ENCODE measurements around the gene ALG8. TPM values are rescaled to one million over a fixed set of nuclear protein-coding genes. Genes with fewer than 3 reads are reported as not detected.
"Not testable (repeated sequence)": the region's sequence is repeated elsewhere in the genome, so short reads cannot be mapped to it uniquely, and the experiment has no call there.

ALG8 gene
- total RNA-seq, 2 donors from 2014 or later, result 25.4 to 30.3 TPM

DNA sequence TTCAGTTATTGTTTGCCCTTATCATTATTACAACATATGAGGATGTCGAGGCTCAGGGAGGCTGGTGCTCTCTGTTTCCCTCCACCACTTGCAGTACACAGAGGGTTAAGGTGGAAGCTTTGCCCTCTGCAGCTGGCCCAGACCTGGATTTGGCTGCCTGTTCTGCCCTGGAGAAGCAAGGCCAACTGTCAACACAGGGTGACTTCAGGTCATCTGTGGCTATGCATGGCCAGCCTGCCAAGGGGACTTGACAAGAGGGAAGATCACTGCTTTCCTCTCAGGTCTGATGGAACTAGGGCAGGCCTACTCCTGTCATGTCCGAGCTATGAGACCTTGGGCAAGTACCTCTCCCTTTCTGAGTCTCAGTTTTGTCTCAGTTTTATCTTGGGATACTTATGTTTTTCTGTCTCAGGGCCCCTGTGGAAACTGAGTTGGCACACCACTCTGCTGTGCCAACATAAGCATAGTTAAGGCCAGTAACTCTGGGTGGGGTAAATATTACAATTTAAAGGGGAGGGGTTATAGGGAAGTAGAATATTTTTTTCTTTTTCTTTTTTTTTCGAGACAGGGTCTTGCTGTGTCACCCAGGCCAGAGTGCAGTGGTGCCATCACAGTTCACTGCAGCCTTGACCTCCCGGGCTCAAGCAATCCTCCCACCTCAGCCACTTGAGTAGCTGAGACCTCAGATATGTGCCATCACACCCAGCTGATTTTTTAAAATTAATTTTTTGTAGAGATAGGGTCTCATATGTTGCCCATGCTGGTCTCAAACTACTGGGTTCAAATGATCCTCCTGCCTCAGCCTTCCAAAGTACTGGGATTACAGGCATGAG, 78.1 kb downstream of the ALG8 start:
- Histone ChIP-seq H3K4me3 (no peak overlapping the region), H3K27me3 (no peaks in the 10 kb centered on the region), H3K27ac (peak overlapping the region; percentile 58 to 77 (median 66)), H3K36me3 (replicated peaks in 1 of 2; ENCODE audit: insufficient read depth in 1 of 2, low read depth in 2 of 2) (no peaks in the 10 kb centered on the region), H3K4me1 (peaks cover 22% of the 10 kb centered on the region), H3K9me3 (no peaks in the 10 kb centered on the region)
- DNase-seq, result peak; percentile 74 to 81 (median 77)
- WGBS, 2 donors, result 21 to 32% methylated on average over 4 of the region's 4 CpGs
- intact Hi-C loops (cut with DNase I), result no loop called here
- TF ChIP-seq, protein P1, sequence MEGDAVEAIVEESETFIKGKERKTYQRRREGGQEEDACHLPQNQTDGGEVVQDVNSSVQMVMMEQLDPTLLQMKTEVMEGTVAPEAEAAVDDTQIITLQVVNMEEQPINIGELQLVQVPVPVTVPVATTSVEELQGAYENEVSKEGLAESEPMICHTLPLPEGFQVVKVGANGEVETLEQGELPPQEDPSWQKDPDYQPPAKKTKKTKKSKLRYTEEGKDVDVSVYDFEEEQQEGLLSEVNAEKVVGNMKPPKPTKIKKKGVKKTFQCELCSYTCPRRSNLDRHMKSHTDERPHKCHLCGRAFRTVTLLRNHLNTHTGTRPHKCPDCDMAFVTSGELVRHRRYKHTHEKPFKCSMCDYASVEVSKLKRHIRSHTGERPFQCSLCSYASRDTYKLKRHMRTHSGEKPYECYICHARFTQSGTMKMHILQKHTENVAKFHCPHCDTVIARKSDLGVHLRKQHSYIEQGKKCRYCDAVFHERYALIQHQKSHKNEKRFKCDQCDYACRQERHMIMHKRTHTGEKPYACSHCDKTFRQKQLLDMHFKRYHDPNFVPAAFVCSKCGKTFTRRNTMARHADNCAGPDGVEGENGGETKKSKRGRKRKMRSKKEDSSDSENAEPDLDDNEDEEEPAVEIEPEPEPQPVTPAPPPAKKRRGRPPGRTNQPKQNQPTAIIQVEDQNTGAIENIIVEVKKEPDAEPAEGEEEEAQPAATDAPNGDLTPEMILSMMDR (IDR thresholded peaks at IDR 0.05), result no peak
- no peak for TF ChIP-seq POLR2A (IDR thresholded peaks at IDR 0.05)
- ATAC-seq, result peak; percentile 94

DNA sequence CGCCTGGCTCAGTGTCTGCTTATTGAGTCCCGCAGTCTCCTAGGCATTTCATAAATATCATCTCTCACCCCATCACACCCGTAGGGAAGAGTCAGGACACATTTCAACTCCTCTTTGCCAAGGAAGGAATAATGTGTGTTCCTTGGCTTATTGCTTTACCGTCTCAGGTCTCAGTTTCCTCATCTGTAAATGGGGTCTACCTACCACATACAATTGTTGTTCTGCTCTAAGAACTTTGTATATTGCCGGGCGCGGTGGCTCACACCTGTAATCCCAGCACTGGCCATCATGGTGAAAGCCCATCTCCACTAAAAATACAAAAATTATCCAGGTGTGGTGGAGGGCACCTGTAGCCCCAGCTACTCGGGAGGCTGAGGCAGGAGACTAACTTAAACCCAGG, 78.9 kb downstream of the ALG8 start:
- no peak overlapping the region for H3K4me3 ChIP-seq
- TF ChIP-seq, protein P1 (IDR thresholded peaks at IDR 0.05), result no peak
- TF ChIP-seq POLR2A (IDR thresholded peaks at IDR 0.05), result no peak
- no peaks in the 10 kb centered on the region for H3K36me3 ChIP-seq (replicated peaks in 1 of 2; ENCODE audit: insufficient read depth in 1 of 2, low read depth in 2 of 2)
- H3K27ac ChIP-seq, result peak overlapping the region in 3 of 4 donors; percentile 62 to 77 (median 71)
- no peaks in the 10 kb centered on the region for H3K27me3 ChIP-seq
- ATAC-seq (no peak), DNase-seq (no peak)
- H3K9me3 ChIP-seq, result no peaks in the 10 kb centered on the region
- intact Hi-C loops (cut with DNase I), result no loop called here
- 86 to 87% methylated on average over 8 of the region's 8 CpGs for WGBS, 2 donors
- H3K4me1 ChIP-seq, result peaks cover 22% of the 10 kb centered on the region

- H3K36me3 ChIP-seq (replicated peaks in 1 of 2; ENCODE audit: insufficient read depth in 1 of 2, low read depth in 2 of 2); intact Hi-C loops (cut with DNase I); H3K4me3 ChIP-seq; H3K27ac ChIP-seq; H3K9me3 ChIP-seq; DNase-seq; ATAC-seq; H3K27me3 ChIP-seq: not testable (repeated sequence)
- WGBS, 2 donors, result 90 to 93% methylated on average over 9 of the region's 9 CpGs
- peaks cover 22% of the 10 kb centered on the region for H3K4me1 ChIP-seq
Measured at GRCh38 chr11:78059749-78060328, 79.6 kb downstream of the ALG8 start.

DNA sequence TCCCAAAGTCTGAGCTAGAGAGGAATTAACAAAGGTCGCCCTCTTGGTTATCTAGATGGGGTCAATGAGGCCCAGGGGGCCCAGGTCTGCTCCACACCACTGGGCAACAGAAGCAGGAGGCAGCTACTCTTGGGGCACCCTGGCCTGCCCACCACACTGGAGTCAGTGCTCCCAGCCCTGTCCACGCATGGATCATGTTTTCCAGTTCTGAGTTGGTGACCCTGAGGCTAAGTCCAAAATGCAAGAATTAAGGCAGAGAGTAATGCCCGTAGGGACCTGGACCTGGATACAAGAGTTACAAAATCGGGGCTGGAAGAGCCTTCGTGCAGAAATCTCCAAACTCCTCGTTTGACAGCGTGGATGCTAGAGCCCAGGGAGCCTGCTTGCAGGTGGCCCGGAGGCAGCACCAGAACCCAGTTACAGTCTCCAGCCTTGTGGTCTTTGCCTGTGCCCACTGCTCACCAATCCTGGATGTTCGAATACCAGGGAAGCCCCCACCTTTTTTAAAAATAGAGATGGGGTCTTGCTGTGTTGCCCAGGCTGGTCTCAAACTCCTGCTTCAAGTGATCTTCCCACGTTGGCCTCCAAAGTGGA, 81.9 kb downstream of the ALG8 start:
- DNase-seq, result no peak
- Histone ChIP-seq H3K4me1 (peaks cover 22% of the 10 kb centered on the region), H3K4me3 (no peak overlapping the region), H3K27me3 (no peaks in the 10 kb centered on the region), H3K27ac (no peak overlapping the region), H3K9me3 (no peaks in the 10 kb centered on the region), H3K36me3 (replicated peaks in 1 of 2; ENCODE audit: insufficient read depth in 1 of 2, low read depth in 2 of 2) (no peaks in the 10 kb centered on the region)
- no peak for ATAC-seq
- intact Hi-C loops (cut with DNase I), result no loop called here
- TF ChIP-seq, protein P1 (IDR thresholded peaks at IDR 0.05), result no peak
- TF ChIP-seq POLR2A (IDR thresholded peaks at IDR 0.05), result no peak
- WGBS, 2 donors, result 83 to 93% methylated on average over 9 to 10 of the region's 10 CpGs

GRCh38 chr11:78056093-78056492, 83.3 kb downstream of the ALG8 start:
- peaks cover 10% of the 10 kb centered on the region for H3K4me1 ChIP-seq
- TF ChIP-seq POLR2A (IDR thresholded peaks at IDR 0.05), result no peak
- TF ChIP-seq, protein P1 (IDR thresholded peaks at IDR 0.05), result no peak
- H3K36me3 ChIP-seq (replicated peaks in 1 of 2; ENCODE audit: insufficient read depth in 1 of 2, low read depth in 2 of 2), result no peaks in the 10 kb centered on the region
- no peaks in the 10 kb centered on the region for H3K27me3 ChIP-seq
- no peaks in the 10 kb centered on the region for H3K9me3 ChIP-seq
- no peak overlapping the region for H3K27ac ChIP-seq
- no peak for DNase-seq
- no peak for ATAC-seq
- 56 to 58% methylated on average over 3 of the region's 3 CpGs for WGBS, 2 donors
- H3K4me3 ChIP-seq, result no peak overlapping the region
- intact Hi-C loops (cut with DNase I), result no loop called here

Data from body of pancreas (tissue), 4 donors.